ELR (cell line): ENCODE results near the gene PPP3R1.

Experiments used
- DNase-seq: peaks from one replicate; pipeline ENCODE4 v3.0.0-alpha.2; 2015; ENCODE audit warnings: low read depth

Gene PPP3R1

GRCh38 chr2:68234405-68234804 lies 17.9 kb downstream of the PPP3R1 start:
- no peak for DNase-seq

- peak; percentile 23 for DNase-seq
These were observed 21.3 kb downstream of the PPP3R1 start for GRCh38 chr2:68231061-68231372.

- DNase-seq, result peak; percentile 30
These were observed 21.9 kb downstream of the PPP3R1 start for GRCh38 chr2:68230241-68231060.

- no peak for DNase-seq
These were observed 25.5 kb downstream of the PPP3R1 start for GRCh38 chr2:68226794-68227193.

GRCh38 chr2:68225119-68225632 lies 27.2 kb downstream of the PPP3R1 start:
- DNase-seq, result peak; percentile 39

GRCh38 chr2:68223419-68223818 lies 28.9 kb downstream of the PPP3R1 start:
- DNase-seq, result no peak

- DNase-seq, result no peak
These were observed 30.0 kb downstream of the PPP3R1 start for GRCh38 chr2:68222287-68222686.

- DNase-seq, result no peak
These were observed 33.9 kb downstream of the PPP3R1 start for GRCh38 chr2:68218343-68218901.

GRCh38 chr2:68217729-68218128 lies 34.6 kb downstream of the PPP3R1 start:
- DNase-seq, result no peak

- no peak for DNase-seq
These were observed 35.6 kb downstream of the PPP3R1 start for GRCh38 chr2:68216454-68217310.

- no peak for DNase-seq
These were observed 38.0 kb downstream of the PPP3R1 start for GRCh38 chr2:68214381-68214780.

GRCh38 chr2:68206793-68207192 lies 45.5 kb downstream of the PPP3R1 start:
- DNase-seq, result no peak

- no peak for DNase-seq
These were observed 48.7 kb downstream of the PPP3R1 start for GRCh38 chr2:68203587-68203986.

GRCh38 chr2:68200157-68200787 lies 52.1 kb downstream of the PPP3R1 start:
- DNase-seq, result no peak

- peak; percentile 80 for DNase-seq
These were observed 56.1 kb downstream of the PPP3R1 start for GRCh38 chr2:68196120-68196716.

- DNase-seq, result no peak
These were observed 57.2 kb downstream of the PPP3R1 start for GRCh38 chr2:68195096-68195495.

GRCh38 chr2:68193787-68194372 lies 58.5 kb downstream of the PPP3R1 start:
- DNase-seq, result peak; percentile 82

GRCh38 chr2:68193144-68193543 lies 59.2 kb downstream of the PPP3R1 start:
- DNase-seq, result peak; percentile 54

GRCh38 chr2:68190991-68191731 lies 61.2 kb downstream of the PPP3R1 start:
- peak; percentile 91 for DNase-seq

- DNase-seq, result no peak
These were observed 62.1 kb downstream of the PPP3R1 start for GRCh38 chr2:68189991-68190784.
